ENCODE data around the gene MSANTD7. TPM values are rescaled to one million over a fixed set of nuclear protein-coding genes. Genes with fewer than 3 reads are reported as not detected.

The MSANTD7 gene
- total RNA-seq, 1 experiment from 2014 or later, result 14.3 TPM

DNA sequence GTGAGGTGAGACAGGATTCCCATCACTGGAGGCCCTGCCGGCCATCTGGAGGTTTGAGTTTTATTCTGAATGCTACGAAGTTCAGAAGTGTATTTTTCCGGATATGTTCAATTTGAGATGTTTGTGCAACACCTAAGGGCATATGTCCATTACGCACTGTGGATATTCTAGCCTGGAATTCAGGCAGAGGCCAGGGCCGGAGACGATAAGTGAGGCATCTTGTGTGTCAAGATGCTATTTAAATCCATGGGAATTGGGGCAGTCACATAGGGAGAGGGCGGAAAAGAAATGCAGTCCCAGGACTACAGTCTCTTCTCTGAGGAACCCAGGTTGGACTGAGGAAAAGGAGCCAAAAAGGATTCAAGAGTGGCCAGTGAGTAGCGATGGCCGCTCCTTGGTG lies 38.7 kb downstream of the MSANTD7 start:
- ATAC-seq, result no peak
- H3K4me1 Mint-ChIP-seq, result peaks cover 35% of the 10 kb centered on the region
- DNase-seq (ENCODE audit: low spot score), result no peak

GRCh38 chr10:14878266-14879123 lies 40.4 kb downstream of the MSANTD7 start, which contains the start of gene SUV39H2:
Gene SUV39H2, plus strand, starts transcription at chr10:14878866. Its CDS starts 23 bp downstream, at chr10:14878889.
- DNase-seq (ENCODE audit: low spot score) (peak; percentile 95), ATAC-seq (peak; percentile 80)
- H3K9me3 Mint-ChIP-seq, result no peaks in the 10 kb centered on the region
- POLR2A ChIA-PET, result interaction anchor here (0.5 to 3.9 kb wide), 14 partner anchors 9 to 693 kb away, joined by 3 to 75 read pairs (median 4); partner anchors contain the start of genes CDNF, DCLRE1C, HSPA14 and MEIG1
- CTCF ChIA-PET, result interaction anchor here (0.7 to 1.8 kb wide), 10 partner anchors 11 to 678 kb away, joined by 3 to 11 read pairs (median 4); partner anchors contain the start of genes CDNF, DCLRE1C, HSPA14 and MEIG1
- H3K36me3 Mint-ChIP-seq, result peaks cover 13% of the 10 kb centered on the region
- peak within 1 kb of the TSS; percentile 94 for H3K4me3 Mint-ChIP-seq
- peak within 1 kb of the TSS; percentile 97 for H3K27ac Mint-ChIP-seq
- no peaks in the 10 kb centered on the region for H3K27me3 Mint-ChIP-seq (ENCODE audit: low read depth)
- H3K4me1 Mint-ChIP-seq, result peaks cover 43% of the 10 kb centered on the region
- TF ChIP-seq ZBTB21 (CRISPR knock-in tag; IDR thresholded peaks at IDR 0.05; ENCODE audit: borderline replicate concordance) (peak; percentile 26), GRHL2 (CRISPR knock-in tag; IDR thresholded peaks at IDR 0.05; ENCODE audit: insufficient replicate concordance, severe bottlenecking) (no peak), FOXP1 (CRISPR knock-in tag; IDR thresholded peaks at IDR 0.05; ENCODE audit: borderline replicate concordance) (peak; percentile 56), CBFB (CRISPR knock-in tag; IDR thresholded peaks at IDR 0.05; ENCODE audit: low read depth) (no peak), ZMAT4 (CRISPR knock-in tag; IDR thresholded peaks at IDR 0.05) (no peak), ZNF121 (CRISPR knock-in tag; IDR thresholded peaks at IDR 0.05) (0 out of 2 replicates have a peak, but pooled peaks have one; percentile 19), ERG (CRISPR knock-in tag; IDR thresholded peaks at IDR 0.05) (no peak), SMAD4 (CRISPR knock-in tag; IDR thresholded peaks at IDR 0.05) (0 out of 2 replicates have a peak, but pooled peaks have one; percentile 43), NR1H2 (CRISPR knock-in tag; IDR thresholded peaks at IDR 0.05) (no peak)
- TF ChIP-seq, protein P1, sequence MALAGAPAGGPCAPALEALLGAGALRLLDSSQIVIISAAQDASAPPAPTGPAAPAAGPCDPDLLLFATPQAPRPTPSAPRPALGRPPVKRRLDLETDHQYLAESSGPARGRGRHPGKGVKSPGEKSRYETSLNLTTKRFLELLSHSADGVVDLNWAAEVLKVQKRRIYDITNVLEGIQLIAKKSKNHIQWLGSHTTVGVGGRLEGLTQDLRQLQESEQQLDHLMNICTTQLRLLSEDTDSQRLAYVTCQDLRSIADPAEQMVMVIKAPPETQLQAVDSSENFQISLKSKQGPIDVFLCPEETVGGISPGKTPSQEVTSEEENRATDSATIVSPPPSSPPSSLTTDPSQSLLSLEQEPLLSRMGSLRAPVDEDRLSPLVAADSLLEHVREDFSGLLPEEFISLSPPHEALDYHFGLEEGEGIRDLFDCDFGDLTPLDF (CRISPR knock-in tag; IDR thresholded peaks at IDR 0.05), result no peak
- TF ChIP-seq, protein P2, sequence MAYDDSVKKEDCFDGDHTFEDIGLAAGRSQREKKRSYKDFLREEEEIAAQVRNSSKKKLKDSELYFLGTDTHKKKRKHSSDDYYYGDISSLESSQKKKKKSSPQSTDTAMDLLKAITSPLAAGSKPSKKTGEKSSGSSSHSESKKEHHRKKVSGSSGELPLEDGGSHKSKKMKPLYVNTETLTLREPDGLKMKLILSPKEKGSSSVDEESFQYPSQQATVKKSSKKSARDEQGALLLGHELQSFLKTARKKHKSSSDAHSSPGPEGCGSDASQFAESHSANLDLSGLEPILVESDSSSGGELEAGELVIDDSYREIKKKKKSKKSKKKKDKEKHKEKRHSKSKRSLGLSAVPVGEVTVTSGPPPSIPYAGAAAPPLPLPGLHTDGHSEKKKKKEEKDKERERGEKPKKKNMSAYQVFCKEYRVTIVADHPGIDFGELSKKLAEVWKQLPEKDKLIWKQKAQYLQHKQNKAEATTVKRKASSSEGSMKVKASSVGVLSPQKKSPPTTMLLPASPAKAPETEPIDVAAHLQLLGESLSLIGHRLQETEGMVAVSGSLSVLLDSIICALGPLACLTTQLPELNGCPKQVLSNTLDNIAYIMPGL (CRISPR knock-in tag; IDR thresholded peaks at IDR 0.05), result peak; percentile 62; the same call in 1 of the 2 replicates

More for the DNA sequence above, 38.7 kb downstream of the MSANTD7 start:
- TF ChIP-seq, protein P3, sequence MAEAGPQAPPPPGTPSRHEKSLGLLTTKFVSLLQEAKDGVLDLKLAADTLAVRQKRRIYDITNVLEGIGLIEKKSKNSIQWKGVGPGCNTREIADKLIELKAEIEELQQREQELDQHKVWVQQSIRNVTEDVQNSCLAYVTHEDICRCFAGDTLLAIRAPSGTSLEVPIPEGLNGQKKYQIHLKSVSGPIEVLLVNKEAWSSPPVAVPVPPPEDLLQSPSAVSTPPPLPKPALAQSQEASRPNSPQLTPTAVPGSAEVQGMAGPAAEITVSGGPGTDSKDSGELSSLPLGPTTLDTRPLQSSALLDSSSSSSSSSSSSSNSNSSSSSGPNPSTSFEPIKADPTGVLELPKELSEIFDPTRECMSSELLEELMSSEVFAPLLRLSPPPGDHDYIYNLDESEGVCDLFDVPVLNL (CRISPR knock-in tag; IDR thresholded peaks at IDR 0.05; ENCODE audit: borderline replicate concordance, low read depth), result no peak
- TF ChIP-seq HMGA2 (CRISPR knock-in tag; IDR thresholded peaks at IDR 0.05) (no peak), ZNF219 (CRISPR knock-in tag; IDR thresholded peaks at IDR 0.05; ENCODE audit: borderline replicate concordance) (no peak), FOXK1 (CRISPR knock-in tag; IDR thresholded peaks at IDR 0.05) (no peak), KAT7 (CRISPR knock-in tag; IDR thresholded peaks at IDR 0.05; ENCODE audit: borderline replicate concordance) (no peak), MAX (CRISPR knock-in tag; IDR thresholded peaks at IDR 0.05) (no peak), NFYB (CRISPR knock-in tag; conservative IDR thresholded peaks at IDR 0.05; ENCODE audit: low read depth) (no peak)
- TF ChIP-seq, protein P4, sequence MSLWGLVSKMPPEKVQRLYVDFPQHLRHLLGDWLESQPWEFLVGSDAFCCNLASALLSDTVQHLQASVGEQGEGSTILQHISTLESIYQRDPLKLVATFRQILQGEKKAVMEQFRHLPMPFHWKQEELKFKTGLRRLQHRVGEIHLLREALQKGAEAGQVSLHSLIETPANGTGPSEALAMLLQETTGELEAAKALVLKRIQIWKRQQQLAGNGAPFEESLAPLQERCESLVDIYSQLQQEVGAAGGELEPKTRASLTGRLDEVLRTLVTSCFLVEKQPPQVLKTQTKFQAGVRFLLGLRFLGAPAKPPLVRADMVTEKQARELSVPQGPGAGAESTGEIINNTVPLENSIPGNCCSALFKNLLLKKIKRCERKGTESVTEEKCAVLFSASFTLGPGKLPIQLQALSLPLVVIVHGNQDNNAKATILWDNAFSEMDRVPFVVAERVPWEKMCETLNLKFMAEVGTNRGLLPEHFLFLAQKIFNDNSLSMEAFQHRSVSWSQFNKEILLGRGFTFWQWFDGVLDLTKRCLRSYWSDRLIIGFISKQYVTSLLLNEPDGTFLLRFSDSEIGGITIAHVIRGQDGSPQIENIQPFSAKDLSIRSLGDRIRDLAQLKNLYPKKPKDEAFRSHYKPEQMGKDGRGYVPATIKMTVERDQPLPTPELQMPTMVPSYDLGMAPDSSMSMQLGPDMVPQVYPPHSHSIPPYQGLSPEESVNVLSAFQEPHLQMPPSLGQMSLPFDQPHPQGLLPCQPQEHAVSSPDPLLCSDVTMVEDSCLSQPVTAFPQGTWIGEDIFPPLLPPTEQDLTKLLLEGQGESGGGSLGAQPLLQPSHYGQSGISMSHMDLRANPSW (CRISPR knock-in tag; conservative IDR thresholded peaks at IDR 0.05; ENCODE audit: low read depth), result no peak
- TF ChIP-seq, protein P5, sequence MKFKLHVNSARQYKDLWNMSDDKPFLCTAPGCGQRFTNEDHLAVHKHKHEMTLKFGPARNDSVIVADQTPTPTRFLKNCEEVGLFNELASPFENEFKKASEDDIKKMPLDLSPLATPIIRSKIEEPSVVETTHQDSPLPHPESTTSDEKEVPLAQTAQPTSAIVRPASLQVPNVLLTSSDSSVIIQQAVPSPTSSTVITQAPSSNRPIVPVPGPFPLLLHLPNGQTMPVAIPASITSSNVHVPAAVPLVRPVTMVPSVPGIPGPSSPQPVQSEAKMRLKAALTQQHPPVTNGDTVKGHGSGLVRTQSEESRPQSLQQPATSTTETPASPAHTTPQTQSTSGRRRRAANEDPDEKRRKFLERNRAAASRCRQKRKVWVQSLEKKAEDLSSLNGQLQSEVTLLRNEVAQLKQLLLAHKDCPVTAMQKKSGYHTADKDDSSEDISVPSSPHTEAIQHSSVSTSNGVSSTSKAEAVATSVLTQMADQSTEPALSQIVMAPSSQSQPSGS (CRISPR knock-in tag; IDR thresholded peaks at IDR 0.05; ENCODE audit: borderline replicate concordance, low read depth), result no peak
- Mint-ChIP-seq H3K27me3 (ENCODE audit: low read depth) (no peaks in the 10 kb centered on the region), H3K27ac (peak overlapping the region; percentile 86), H3K4me3 (peak overlapping the region; percentile 94), H3K9me3 (no peaks in the 10 kb centered on the region), H3K36me3 (peaks cover under 1% of the 10 kb centered on the region)
- POLR2A ChIA-PET, result interaction anchor here (3.9 kb wide), 1 partner anchor 39 kb away, joined by 75 read pairs; the partner anchor contains the start of genes CDNF, HSPA14 and MSANTD7
- CTCF ChIA-PET, result no interaction called here
